ENCODE data around the gene NKAIN4. TPM values are rescaled to one million over a fixed set of nuclear protein-coding genes. Genes with fewer than 3 reads are reported as not detected.

The NKAIN4 gene
- total RNA-seq, 2 experiments from 2014 or later, result not detected

DNA sequence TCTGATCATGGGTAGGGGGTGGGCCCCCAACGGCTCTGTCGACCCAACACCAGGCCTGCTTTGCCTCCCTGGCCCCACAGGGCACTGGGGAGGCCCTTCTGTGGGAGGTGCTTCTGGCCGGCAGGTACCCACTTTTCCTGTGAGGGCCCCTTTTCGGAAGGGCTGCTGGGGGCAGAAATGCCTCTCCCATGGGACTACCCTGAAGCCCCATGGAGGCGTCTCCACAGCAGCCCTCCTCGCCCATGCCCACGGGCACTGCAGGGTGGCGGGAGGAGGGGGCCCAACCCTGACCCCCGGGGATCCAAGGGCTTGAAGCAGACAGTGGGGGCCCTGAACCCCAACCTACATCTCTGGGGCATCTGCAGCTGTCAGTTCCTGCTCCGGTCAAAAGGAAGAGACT lies 16.2 kb downstream of the NKAIN4 start:
- Histone ChIP-seq H3K4me2 (ENCODE audit: low read length) (no peak overlapping the region), H3K79me2 (ENCODE audit: insufficient read depth, low read depth, low read length) (no peaks in the 10 kb centered on the region), H3K36me3 (ENCODE audit: insufficient read depth, low read length) (no peaks in the 10 kb centered on the region), H3K9me3 (ENCODE audit: low read length) (no peaks in the 10 kb centered on the region), H3K9me2 (ENCODE audit: insufficient read depth, low read length) (no peaks in the 10 kb centered on the region), H2AFZ (ENCODE audit: low read length) (no peak overlapping the region), H3K4me3 (ENCODE audit: low read depth, low read length, poor library complexity, severe bottlenecking) (no peak overlapping the region), H4K20me1 (ENCODE audit: insufficient read depth, low read length) (no peaks in the 10 kb centered on the region), H3K4me1 (ENCODE audit: insufficient read depth, low read length, poor library complexity, severe bottlenecking) (no peaks in the 10 kb centered on the region), H3K27ac (ENCODE audit: low read depth, low read length, poor library complexity, severe bottlenecking) (no peak overlapping the region)
- intact Hi-C loops (cut with micrococcal nuclease; ENCODE audit: unreplicated experiment), result no loop called here
- BruUV-seq (replicated peaks), result no TSS peak
- CTCF ChIA-PET (ENCODE audit: unreplicated experiment), result no interaction called here
- no peak for DNase-seq (ENCODE audit: low spot score)
- TF ChIP-seq EZH2phosphoT487 (IDR thresholded peaks at IDR 0.05; ENCODE audit: borderline replicate concordance, low read depth, low read length), result no peak
- TF ChIP-seq, protein P1, sequence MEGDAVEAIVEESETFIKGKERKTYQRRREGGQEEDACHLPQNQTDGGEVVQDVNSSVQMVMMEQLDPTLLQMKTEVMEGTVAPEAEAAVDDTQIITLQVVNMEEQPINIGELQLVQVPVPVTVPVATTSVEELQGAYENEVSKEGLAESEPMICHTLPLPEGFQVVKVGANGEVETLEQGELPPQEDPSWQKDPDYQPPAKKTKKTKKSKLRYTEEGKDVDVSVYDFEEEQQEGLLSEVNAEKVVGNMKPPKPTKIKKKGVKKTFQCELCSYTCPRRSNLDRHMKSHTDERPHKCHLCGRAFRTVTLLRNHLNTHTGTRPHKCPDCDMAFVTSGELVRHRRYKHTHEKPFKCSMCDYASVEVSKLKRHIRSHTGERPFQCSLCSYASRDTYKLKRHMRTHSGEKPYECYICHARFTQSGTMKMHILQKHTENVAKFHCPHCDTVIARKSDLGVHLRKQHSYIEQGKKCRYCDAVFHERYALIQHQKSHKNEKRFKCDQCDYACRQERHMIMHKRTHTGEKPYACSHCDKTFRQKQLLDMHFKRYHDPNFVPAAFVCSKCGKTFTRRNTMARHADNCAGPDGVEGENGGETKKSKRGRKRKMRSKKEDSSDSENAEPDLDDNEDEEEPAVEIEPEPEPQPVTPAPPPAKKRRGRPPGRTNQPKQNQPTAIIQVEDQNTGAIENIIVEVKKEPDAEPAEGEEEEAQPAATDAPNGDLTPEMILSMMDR (conservative IDR thresholded peaks at IDR 0.05; ENCODE audit: low read length), result no peak
- POLR2A ChIA-PET, result no interaction called here

DNA sequence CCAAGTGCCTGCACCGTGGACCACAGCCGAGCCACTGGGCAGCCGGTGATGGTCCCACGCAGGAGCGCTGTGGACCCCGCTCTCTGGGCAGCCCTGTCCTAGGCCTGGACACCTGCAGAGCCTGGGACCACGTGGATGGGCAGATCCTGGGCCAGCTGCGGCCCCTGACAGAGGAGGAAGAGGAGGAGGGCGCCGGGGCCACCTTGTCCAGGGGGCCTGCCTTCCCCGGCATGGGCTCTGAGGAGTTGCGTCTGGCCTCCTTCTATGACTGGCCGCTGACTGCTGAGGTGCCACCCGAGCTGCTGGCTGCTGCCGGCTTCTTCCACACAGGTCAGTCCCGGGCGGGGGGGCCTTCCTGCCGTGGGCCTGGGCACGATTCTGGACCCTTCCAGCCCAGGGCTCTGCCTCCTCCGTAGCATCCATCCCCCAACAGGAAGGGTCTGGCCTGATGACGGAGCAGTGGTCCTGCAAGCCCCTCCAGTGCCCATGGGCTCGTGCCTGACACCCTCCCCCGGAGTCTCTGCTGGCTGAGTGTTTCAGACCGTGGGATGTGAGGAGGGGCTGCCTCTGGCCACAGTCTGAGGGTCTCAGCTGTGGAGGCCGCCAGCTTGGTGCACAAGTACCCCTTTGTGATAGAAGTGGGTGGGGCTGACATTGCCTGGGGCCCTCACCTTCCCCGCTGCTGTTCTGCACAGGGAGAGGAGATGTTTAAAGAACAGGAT lies 18.0 kb downstream of the NKAIN4 start:
- H4K20me1 ChIP-seq (ENCODE audit: insufficient read depth, low read length), result no peaks in the 10 kb centered on the region

More for the DNA sequence above, 18.0 kb downstream of the NKAIN4 start:
- Histone ChIP-seq H2AFZ (ENCODE audit: low read length) (no peak overlapping the region), H3K27ac (ENCODE audit: low read depth, low read length, poor library complexity, severe bottlenecking) (no peak overlapping the region), H3K36me3 (ENCODE audit: insufficient read depth, low read length) (no peaks in the 10 kb centered on the region), H3K4me1 (ENCODE audit: insufficient read depth, low read length, poor library complexity, severe bottlenecking) (no peaks in the 10 kb centered on the region), H3K4me2 (ENCODE audit: low read length) (no peak overlapping the region), H3K9me3 (ENCODE audit: low read length) (no peaks in the 10 kb centered on the region), H3K79me2 (ENCODE audit: insufficient read depth, low read depth, low read length) (no peaks in the 10 kb centered on the region), H3K4me3 (ENCODE audit: low read depth, low read length, poor library complexity, severe bottlenecking) (no peak overlapping the region), H3K9me2 (ENCODE audit: insufficient read depth, low read length) (no peaks in the 10 kb centered on the region)
- DNase-seq (ENCODE audit: low spot score), result no peak
- CTCF ChIA-PET (ENCODE audit: unreplicated experiment), result interaction anchor here (2.1 kb wide), 1 partner anchor 13 kb away, joined by 6 read pairs; no protein-coding TSS in a partner anchor
- BruUV-seq (replicated peaks), result no TSS peak
- no peak for TF ChIP-seq EZH2phosphoT487 (IDR thresholded peaks at IDR 0.05; ENCODE audit: borderline replicate concordance, low read depth, low read length)
- TF ChIP-seq, protein P1 (conservative IDR thresholded peaks at IDR 0.05; ENCODE audit: low read length), result no peak
- POLR2A ChIA-PET, result no interaction called here
- intact Hi-C loops (cut with micrococcal nuclease; ENCODE audit: unreplicated experiment), result no loop called here

Measured in OCI-LY7 (cell line).